H1 (cell line): ENCODE measurements around the gene KIAA0513. TPM values are rescaled to one million over a fixed set of nuclear protein-coding genes. Genes with fewer than 3 reads are reported as not detected.

ENCODE experiments used
- CTCF ChIA-PET: fragments of 300-600 bp; sonication (Branson Sonifier 250); formaldehyde crosslinking; loops from one replicate; lab custom pipeline; 2021; ENCODE audit not compliant: partially characterized antibody; lab: Charles Lee
- POLR2A ChIA-PET: fragments of 300-600 bp; sonication (Branson Sonifier 250); formaldehyde crosslinking; loops from one replicate; lab custom pipeline; 2021; ENCODE audit warnings: inconsistent platforms; ENCODE audit not compliant: partially characterized antibody; lab: Charles Lee
- DNase-seq, 2 experiments: peaks; one replicate each; pipeline versions ENCODE4 v3.0.0 to v3.0.0-alpha.2; 2010 to 2022; ENCODE audit warnings: low spot score in 2 of 2, low read depth in 1 of 2, mixed read lengths in 1 of 2
- FAIRE-seq: peaks from 2 replicates; lab custom pipeline; 2011; peaks lifted over from hg19 to GRCh38; lab: Jason Lieb, UNC
- H2AFZ ChIP-seq: 2 replicates; pipeline ENCODE4 v1.8.1; 2012; ENCODE audit warnings: low read length, inconsistent platforms
- H2AK5ac ChIP-seq: 2 replicates; pipeline ENCODE4 v1.6.1; 2013; ENCODE audit warnings: low read depth, low read length
- H2BK120ac ChIP-seq: replicated peaks from 2 replicates; pipeline ENCODE3; 2013; ENCODE audit warnings: low read depth, low read length, inconsistent platforms
- H2BK12ac ChIP-seq: 2 replicates; pipeline ENCODE4 v1.6.1; 2013; ENCODE audit warnings: low read depth, low read length
- H2BK15ac ChIP-seq: 2 replicates; pipeline ENCODE4 v1.6.1; 2013; ENCODE audit warnings: low read length
- H2BK20ac ChIP-seq: 2 replicates; pipeline ENCODE4 v1.6.1; 2013; ENCODE audit warnings: low read length
- H2BK5ac ChIP-seq: 2 replicates; pipeline ENCODE4 v1.6.1; 2013; ENCODE audit warnings: low read depth, low read length
- H3K14ac ChIP-seq: 2 replicates; pipeline ENCODE4 v1.6.1; 2013; ENCODE audit warnings: inconsistent platforms; ENCODE audit not compliant: insufficient read length
- H3K18ac ChIP-seq: 2 replicates; pipeline ENCODE4 v1.6.1; 2013; ENCODE audit warnings: low read length; ENCODE audit errors: extremely low read depth
- H3K23ac ChIP-seq: 2 replicates; pipeline ENCODE4 v1.6.1; 2013; ENCODE audit warnings: inconsistent platforms; ENCODE audit not compliant: insufficient read length
- H3K23me2 ChIP-seq: 2 replicates; pipeline ENCODE4 v1.6.1; 2013; ENCODE audit warnings: low read depth, low read length
- H3K27ac ChIP-seq: 2 replicates; pipeline ENCODE4 v1.6.1; 2011; ENCODE audit warnings: low read depth, low read length, inconsistent platforms
- H3K27me3 ChIP-seq, 4 experiments: replicated peaks in 1 of 4; 1 replicate in 1 of 4; 2 replicates in 3 of 4; pipeline versions ENCODE4 v1.6.1 to v1.8.1; 2011 to 2013; ENCODE audit warnings: low read length in 3 of 4, mild to moderate bottlenecking in 3 of 4, inconsistent platforms in 2 of 4, mixed read lengths in 2 of 4, moderate library complexity in 1 of 4; ENCODE audit not compliant: control insufficient read depth in 3 of 4, insufficient read depth in 3 of 4; ENCODE audit errors: extremely low read depth in 1 of 4
- H3K36me3 ChIP-seq, 4 experiments: 2 replicates each; pipeline versions ENCODE4 v1.6.1 to v1.8.1; 2011 to 2013; ENCODE audit warnings: mild to moderate bottlenecking in 4 of 4, low read length in 3 of 4, moderate library complexity in 2 of 4, control low read depth in 1 of 4, inconsistent platforms in 1 of 4; ENCODE audit not compliant: insufficient read depth in 4 of 4, control insufficient read depth in 2 of 4
- H3K4ac ChIP-seq: replicated peaks from 2 replicates; pipeline ENCODE3; 2013; ENCODE audit warnings: low read length, low read depth, mixed read lengths, inconsistent platforms; ENCODE audit not compliant: insufficient read length
- H3K4me1 ChIP-seq, 4 experiments: replicated peaks in 1 of 4; 1 replicate in 1 of 4; 2 replicates in 3 of 4; pipeline versions ENCODE4 v1.6.1 to v1.8.1; 2011 to 2013; ENCODE audit warnings: low read length in 3 of 4, inconsistent platforms in 2 of 4, mixed read lengths in 1 of 4; ENCODE audit not compliant: insufficient read depth in 4 of 4, control insufficient read depth in 3 of 4
- H3K4me2 ChIP-seq, 2 experiments: 2 replicates each; pipeline versions ENCODE4 v1.6.1 to v1.8.1; 2011 to 2013; ENCODE audit warnings: low read depth in 2 of 2, low read length in 2 of 2, control low read depth in 1 of 2, inconsistent platforms in 1 of 2, mild to moderate bottlenecking in 1 of 2; ENCODE audit not compliant: insufficient read depth in 1 of 2
- H3K4me3 ChIP-seq, 4 experiments: fragments of 200-600, 300-600 bp in 1 of 4; sonication (generic), shearing (Covaris generic), sonication (Bioruptor Twin) in 1 of 4; 2 replicates each; pipeline versions ENCODE4 v1.5.1 to v1.8.1; 2011 to 2016; ENCODE audit warnings: low read length in 4 of 4, low read depth in 3 of 4, control low read depth in 2 of 4, inconsistent platforms in 2 of 4, mild to moderate bottlenecking in 2 of 4, mixed read lengths in 1 of 4, moderate library complexity in 1 of 4; ENCODE audit not compliant: insufficient read depth in 2 of 4; ENCODE audit errors: extremely low read depth in 1 of 4
- H3K56ac ChIP-seq: replicated peaks from 2 replicates; pipeline ENCODE3; 2013; ENCODE audit warnings: low read depth, mild to moderate bottlenecking, mixed read lengths, low read length, inconsistent platforms; ENCODE audit not compliant: insufficient read length
- H3K79me1 ChIP-seq: 2 replicates; pipeline ENCODE4 v1.6.1; 2013; ENCODE audit warnings: low read depth, low read length, control low read depth
- H3K79me2 ChIP-seq, 2 experiments: 2 replicates each; pipeline versions ENCODE4 v1.6.1 to v1.8.1; 2012 to 2013; ENCODE audit warnings: low read length in 2 of 2, mild to moderate bottlenecking in 2 of 2, inconsistent platforms in 1 of 2; ENCODE audit not compliant: insufficient read depth in 2 of 2, control insufficient read depth in 1 of 2
- H3K9ac ChIP-seq, 4 experiments: replicated peaks in 1 of 4; 1 replicate in 1 of 4; 2 replicates in 3 of 4; pipeline versions ENCODE4 v1.6.1 to v1.8.1; 2011 to 2013; ENCODE audit warnings: low read depth in 3 of 4, low read length in 3 of 4, control low read depth in 2 of 4, mild to moderate bottlenecking in 2 of 4, moderate library complexity in 2 of 4, inconsistent platforms in 1 of 4; ENCODE audit errors: extremely low read depth in 1 of 4
- H3K9me3 ChIP-seq, 2 experiments: 2 replicates each; pipeline versions ENCODE4 v1.6.1 to v1.8.1; 2012 to 2013; ENCODE audit warnings: mild to moderate bottlenecking in 2 of 2, moderate library complexity in 2 of 2, control low read depth in 1 of 2, inconsistent platforms in 1 of 2, low read depth in 1 of 2, low read length in 1 of 2, mixed read lengths in 1 of 2; ENCODE audit not compliant: insufficient read depth in 2 of 2
- H4K20me1 ChIP-seq, 2 experiments: replicated peaks in 1 of 2; 2 replicates each; pipeline versions ENCODE3 to v1.8.1; 2011 to 2013; ENCODE audit warnings: inconsistent platforms in 2 of 2, low read length in 2 of 2, mild to moderate bottlenecking in 1 of 2; ENCODE audit not compliant: insufficient read depth in 2 of 2, control insufficient read depth in 1 of 2
- H4K5ac ChIP-seq: 2 replicates; pipeline ENCODE4 v1.6.1; 2013; ENCODE audit warnings: low read length, low read depth, mixed read lengths, inconsistent platforms; ENCODE audit not compliant: insufficient read length
- H4K8ac ChIP-seq: 2 replicates; pipeline ENCODE4 v1.8.0; 2013; ENCODE audit warnings: mild to moderate bottlenecking, moderate library complexity, low read length, inconsistent platforms; ENCODE audit not compliant: insufficient read depth; ENCODE audit errors: extremely low read depth
- H4K91ac ChIP-seq: replicated peaks from 2 replicates; pipeline ENCODE3; 2013; ENCODE audit warnings: low read length, mixed read lengths, inconsistent platforms; ENCODE audit not compliant: insufficient read length
- CEBPB ChIP-seq: IDR thresholded peaks from 2 replicates; pipeline ENCODE4 v1.6.1; 2012; ENCODE audit warnings: low read depth, low read length
- HDAC6 ChIP-seq: IDR thresholded peaks from one replicate; pipeline ENCODE4 v1.7.1; 2012; ENCODE audit warnings: low read depth, mild to moderate bottlenecking, inconsistent platforms, low read length, moderate library complexity
- MAX ChIP-seq: IDR thresholded peaks from 2 replicates; pipeline ENCODE4 v1.6.1; 2012; ENCODE audit warnings: inconsistent platforms
- NANOG ChIP-seq: IDR thresholded peaks from 2 replicates; pipeline ENCODE4 v1.6.1; 2011; ENCODE audit warnings: low read length, low read depth, mild to moderate bottlenecking, inconsistent platforms; ENCODE audit not compliant: insufficient read depth, poor library complexity, severe bottlenecking
- POLR2A ChIP-seq, 2 experiments: IDR thresholded peaks; 1 replicate in 1 of 2; 2 replicates in 1 of 2; pipeline ENCODE4 v1.6.1; 2011; ENCODE audit warnings: low read depth in 2 of 2, low read length in 2 of 2, mild to moderate bottlenecking in 2 of 2; ENCODE audit errors: control extremely low read depth in 1 of 2
- SAP30 ChIP-seq: fragments of 300-600 bp; sonication (generic); IDR thresholded peaks from 2 replicates; pipeline ENCODE4 v1.7.1; 2012; ENCODE audit warnings: low read length, moderate library complexity, mild to moderate bottlenecking, inconsistent platforms; ENCODE audit not compliant: insufficient read depth, insufficient replicate concordance
- WGBS, 2 experiments: shearing (Covaris generic) in 1 of 2; methylation state at CpG; one replicate each; pipeline versions ENCODE4 v1.1.6 to v1.1.7; 2013 to 2015; ENCODE audit warnings: low lambda C conversion rate in 2 of 2, mixed read lengths in 2 of 2, inconsistent platforms in 1 of 2, low coverage in 1 of 2, missing lambda C conversion rate in 1 of 2; ENCODE audit not compliant: insufficient replicate concordance in 2 of 2, insufficient coverage in 1 of 2, insufficient read length in 1 of 2; ENCODE audit errors: extremely low coverage in 1 of 2, missing lambda C conversion rate in 1 of 2; 5-methylcytosine and 5-hydroxymethylcytosine counted together
- polyA plus RNA-seq, 7 experiments: library from polyadenylated mRNA; depleted of rRNA in 3 of 7; stranded (reverse) in 5 of 7; unstranded in 2 of 7; fragments of >200 nt in 5 of 7; fragments of 200-250 nt in 2 of 7; gene quantifications; 1 replicate in 5 of 7; 2 replicates in 1 of 7; 4 replicates in 1 of 7; pipeline versions ENCODE4 v1.2.1 to v1.2.3, GENCODE V29; 2011 to 2013; ENCODE audit warnings: missing spikeins in 2 of 7, mixed read lengths in 2 of 7
- total RNA-seq: library from RNA; stranded (reverse); fragmentation: NEBNext Ultra II Directional; extraction: Animal tissue kit (Norgen Biotek cat#: 25700); gene quantifications from 2 replicates; pipeline ENCODE4 v1.2.1, GENCODE V29; 2021

KIAA0513 gene
- total and polyA plus RNA-seq, 2 of the 8 experiments (the other 6 are each of a cell fraction or from before 2014, with no cell fraction given): 2.1 to 6.1 TPM

GRCh38 chr16:85092851-85093250 lies 65.3 kb downstream of the KIAA0513 start:
- Histone ChIP-seq H3K18ac (no peak overlapping the region), H4K5ac (no peak overlapping the region), H2BK15ac (no peak overlapping the region), H3K4me1 (no peaks in the 10 kb centered on the region), H3K23me2 (no peaks in the 10 kb centered on the region), H4K8ac (no peak overlapping the region), H3K4me2 (no peak overlapping the region), H4K91ac (no peak overlapping the region), H3K9ac (no peak overlapping the region), H4K20me1 (no peaks in the 10 kb centered on the region), H2BK5ac (no peak overlapping the region), H3K27ac (no peak overlapping the region), H3K56ac (no peak overlapping the region), H3K36me3 (no peaks in the 10 kb centered on the region), H3K23ac (no peak overlapping the region), H2BK12ac (no peak overlapping the region), H2BK20ac (no peak overlapping the region), H3K9me3 (no peaks in the 10 kb centered on the region), H3K4me3 (no peak overlapping the region), H2AK5ac (no peak overlapping the region), H3K4ac (no peak overlapping the region), H3K79me2 (no peaks in the 10 kb centered on the region), H2BK120ac (no peak overlapping the region), H3K27me3 (peaks cover 0 to 4% (median 0%) of the 10 kb centered on the region in 4 experiments; a peak in 1 of 7 replicates), H3K79me1 (no peaks in the 10 kb centered on the region), H3K14ac (no peak overlapping the region), H2AFZ (no peak overlapping the region)
- POLR2A ChIA-PET: no interaction called here
- WGBS, 2 experiments: 90% methylated on average over 18 of the region's 18 CpGs; no CpG with 5 or more reads in 1 of the 2 experiments
- CTCF ChIA-PET: interaction anchor here (0.6 to 2.9 kb wide), 5 partner anchors 22 to 355 kb away, joined by 3 to 9 read pairs (median 5); no protein-coding TSS in a partner anchor
- FAIRE-seq: no peak
- no peak for DNase-seq
- no peak for TF ChIP-seq HDAC6
- TF ChIP-seq MAX: no peak
- TF ChIP-seq SAP30: no peak
- no peak for TF ChIP-seq NANOG
- TF ChIP-seq CEBPB: no peak
- TF ChIP-seq POLR2A (IDR thresholded peaks at IDR 0.05; ENCODE audit: control extremely low read depth in 1 of 2, low read depth in 2 of 2, low read length in 2 of 2): no peak
